HG03039 (cell line): ENCODE measurements around the gene PCMT1.
A peak's percentile ranks its signal among the peaks of the same experiment; 100 is the strongest.
"Not testable (repeated sequence)": the region's sequence is repeated elsewhere in the genome, so short reads cannot be mapped to it uniquely, and the experiment has no call there.

Source experiments
- ATAC-seq: cut with Tn5 transposase; IDR thresholded peaks from one replicate; pipeline ENCODE4 v1.9.1; 2021; ENCODE audit warnings: mild to moderate bottlenecking, moderate library complexity; ENCODE audit not compliant: unreplicated experiment

PCMT1 gene

GRCh38 chr6:149749594-149750135 lies at the start of gene PCMT1:
Gene PCMT1 (plus strand): TSS chr6:149749741. CDS start chr6:149749902, 161 bp downstream.
- peak; percentile 83 for ATAC-seq

GRCh38 chr6:149701714-149702113 lies 47.8 kb upstream of the PCMT1 start:
- no peak for ATAC-seq

GRCh38 chr6:149711711-149712110 lies 37.8 kb upstream of the PCMT1 start:
- ATAC-seq = no peak

GRCh38 chr6:149714442-149714841 lies 35.1 kb upstream of the PCMT1 start:
- ATAC-seq = no peak

- no peak for ATAC-seq
These were observed 33.2 kb upstream of the PCMT1 start for GRCh38 chr6:149716181-149716963.

GRCh38 chr6:149717255-149717587 lies 32.3 kb upstream of the PCMT1 start:
- no peak for ATAC-seq

GRCh38 chr6:149717588-149718458 lies 31.7 kb upstream of the PCMT1 start, which contains the start of gene LATS1:
Gene LATS1 (minus strand): TSS chr6:149718101. CDS start chr6:149702126, 15,975 bp downstream.
- peak; percentile 82 for ATAC-seq

GRCh38 chr6:149719531-149719930 lies 30.0 kb upstream of the PCMT1 start:
- no peak for ATAC-seq

GRCh38 chr6:149723262-149723661 lies 26.3 kb upstream of the PCMT1 start:
- no peak for ATAC-seq

GRCh38 chr6:149723771-149724417 lies 25.6 kb upstream of the PCMT1 start:
- no peak for ATAC-seq

- no peak for ATAC-seq
These were observed 23.8 kb upstream of the PCMT1 start for GRCh38 chr6:149725785-149726184.

GRCh38 chr6:149727793-149728498 lies 21.6 kb upstream of the PCMT1 start:
- ATAC-seq = no peak

- ATAC-seq = no peak
These were observed 20.9 kb upstream of the PCMT1 start for GRCh38 chr6:149728499-149729234.

- ATAC-seq = no peak
These were observed 19.7 kb upstream of the PCMT1 start for GRCh38 chr6:149729824-149730223.

GRCh38 chr6:149733089-149733720 lies 16.3 kb upstream of the PCMT1 start:
- ATAC-seq = no peak

- no peak for ATAC-seq
These were observed 14.6 kb upstream of the PCMT1 start for GRCh38 chr6:149734915-149735314.

GRCh38 chr6:149745252-149745651 lies 4.3 kb upstream of the PCMT1 start:
- ATAC-seq = not testable (repeated sequence)

- ATAC-seq = peak; percentile 48
These were observed 3.2 kb upstream of the PCMT1 start, which contains the start of gene NUP43 for GRCh38 chr6:149746147-149746946. Gene NUP43 (minus strand): TSS chr6:149746529. CDS start chr6:149746495, 34 bp downstream.
